ENCODE data around the gene MGAM2. TPM values are rescaled to one million over a fixed set of nuclear protein-coding genes. Genes with fewer than 3 reads are reported as not detected.

The MGAM2 gene
- total and polyA plus RNA-seq, 2 of the 13 experiments (the other 11 are each of a cell fraction or from before 2014, with no cell fraction given): 0.29 TPM; not detected in 1

DNA sequence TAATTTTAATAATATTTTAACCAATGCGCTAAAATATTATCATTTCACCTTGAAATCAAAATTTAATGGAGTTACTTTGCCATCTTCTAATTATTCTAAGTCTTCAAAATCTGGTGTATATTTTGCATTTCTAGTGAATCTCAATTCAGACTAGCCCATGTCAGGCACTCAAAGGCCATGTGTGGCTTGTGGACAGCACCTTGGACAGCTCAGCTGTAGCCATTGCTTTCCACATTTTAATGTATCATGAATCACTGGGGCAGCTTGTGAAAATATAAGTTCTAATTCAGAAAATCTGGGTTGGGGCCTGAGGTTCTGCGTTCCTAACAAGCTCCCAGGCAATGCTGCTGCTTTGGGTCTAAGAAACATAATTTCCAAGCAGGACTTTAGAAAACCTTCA is 57.2 kb downstream of the MGAM2 start (continued):
- TF ChIP-seq, protein P1, sequence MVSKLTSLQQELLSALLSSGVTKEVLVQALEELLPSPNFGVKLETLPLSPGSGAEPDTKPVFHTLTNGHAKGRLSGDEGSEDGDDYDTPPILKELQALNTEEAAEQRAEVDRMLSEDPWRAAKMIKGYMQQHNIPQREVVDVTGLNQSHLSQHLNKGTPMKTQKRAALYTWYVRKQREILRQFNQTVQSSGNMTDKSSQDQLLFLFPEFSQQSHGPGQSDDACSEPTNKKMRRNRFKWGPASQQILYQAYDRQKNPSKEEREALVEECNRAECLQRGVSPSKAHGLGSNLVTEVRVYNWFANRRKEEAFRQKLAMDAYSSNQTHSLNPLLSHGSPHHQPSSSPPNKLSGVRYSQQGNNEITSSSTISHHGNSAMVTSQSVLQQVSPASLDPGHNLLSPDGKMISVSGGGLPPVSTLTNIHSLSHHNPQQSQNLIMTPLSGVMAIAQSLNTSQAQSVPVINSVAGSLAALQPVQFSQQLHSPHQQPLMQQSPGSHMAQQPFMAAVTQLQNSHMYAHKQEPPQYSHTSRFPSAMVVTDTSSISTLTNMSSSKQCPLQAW (CRISPR knock-in tag; IDR thresholded peaks at IDR 0.05): no peak
- TF ChIP-seq, protein P2, sequence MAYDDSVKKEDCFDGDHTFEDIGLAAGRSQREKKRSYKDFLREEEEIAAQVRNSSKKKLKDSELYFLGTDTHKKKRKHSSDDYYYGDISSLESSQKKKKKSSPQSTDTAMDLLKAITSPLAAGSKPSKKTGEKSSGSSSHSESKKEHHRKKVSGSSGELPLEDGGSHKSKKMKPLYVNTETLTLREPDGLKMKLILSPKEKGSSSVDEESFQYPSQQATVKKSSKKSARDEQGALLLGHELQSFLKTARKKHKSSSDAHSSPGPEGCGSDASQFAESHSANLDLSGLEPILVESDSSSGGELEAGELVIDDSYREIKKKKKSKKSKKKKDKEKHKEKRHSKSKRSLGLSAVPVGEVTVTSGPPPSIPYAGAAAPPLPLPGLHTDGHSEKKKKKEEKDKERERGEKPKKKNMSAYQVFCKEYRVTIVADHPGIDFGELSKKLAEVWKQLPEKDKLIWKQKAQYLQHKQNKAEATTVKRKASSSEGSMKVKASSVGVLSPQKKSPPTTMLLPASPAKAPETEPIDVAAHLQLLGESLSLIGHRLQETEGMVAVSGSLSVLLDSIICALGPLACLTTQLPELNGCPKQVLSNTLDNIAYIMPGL (CRISPR knock-in tag; IDR thresholded peaks at IDR 0.05; ENCODE audit: borderline replicate concordance in 1 of 2, low read depth in 1 of 2): no peak
- no peak for TF ChIP-seq KDM4B (CRISPR knock-in tag; IDR thresholded peaks at IDR 0.05)

GRCh38 chr7:142172932-142173331 is 61.4 kb downstream of the MGAM2 start:
- H3K4me2 ChIP-seq (ENCODE audit: low read depth, low read length): no peak overlapping the region
- no peak overlapping the region for H3K27ac ChIP-seq (ENCODE audit: extremely low read length, insufficient read depth, low read length)
- FAIRE-seq (no peak), ATAC-seq (no peak), DNase-seq (ENCODE audit: low spot score) (no peak)
- ChIA-PET POLR2A (no interaction called here), CTCF (ENCODE audit: low intra/inter-chr PET ratio, low total read pairs) (no interaction called here)
- no peaks in the 10 kb centered on the region for H3K9me3 ChIP-seq (ENCODE audit: low read length)
- H3K27me3 ChIP-seq (ENCODE audit: control insufficient read depth in 1 of 2, insufficient read depth in 2 of 2, low read length in 2 of 2): no peaks in the 10 kb centered on the region
- in situ Hi-C loops (cut with HindIII; ENCODE audit: extremely low pct_ligation_motif_present, low pct_unique_long_range_greater_than_20kb) (no loop called here), intact Hi-C loops (cut with micrococcal nuclease; ENCODE audit: unreplicated experiment) (no loop called here)
- H3K4me1 ChIP-seq (ENCODE audit: insufficient read depth, low read length): no peaks in the 10 kb centered on the region
- H4K20me1 ChIP-seq (ENCODE audit: insufficient read depth, low read length): no peaks in the 10 kb centered on the region
- H3K36me3 ChIP-seq (replicated peaks in 1 of 2; ENCODE audit: control insufficient read depth in 1 of 2, insufficient read depth in 2 of 2, low read length in 2 of 2): no peaks in the 10 kb centered on the region
- no peak overlapping the region for H3K9ac ChIP-seq (ENCODE audit: insufficient read depth, low read depth, low read length)
- H3K4me3 ChIP-seq (replicated peaks in 1 of 3; ENCODE audit: insufficient read depth in 1 of 3, low read depth in 2 of 3, low read length in 3 of 3): no peak overlapping the region
- no peak for TF ChIP-seq ZNF326 (CRISPR knock-in tag; IDR thresholded peaks at IDR 0.05; ENCODE audit: borderline replicate concordance)
- TF ChIP-seq ZNF337 (CRISPR knock-in tag; IDR thresholded peaks at IDR 0.05; ENCODE audit: borderline replicate concordance, low read depth): no peak
- TF ChIP-seq ZSCAN30 (CRISPR knock-in tag; IDR thresholded peaks at IDR 0.05): no peak
- TF ChIP-seq CEBPB (IDR thresholded peaks at IDR 0.05; ENCODE audit: borderline replicate concordance, low read depth, low read length): peak; percentile 12; the same call in 1 of the 2 replicates
- TF ChIP-seq SKI (IDR thresholded peaks at IDR 0.05; ENCODE audit: partially characterized antibody): no peak
- TF ChIP-seq CHD4 (IDR thresholded peaks at IDR 0.05; ENCODE audit: borderline replicate concordance, low read length): no peak
- no peak for TF ChIP-seq SPEN (CRISPR knock-in tag; IDR thresholded peaks at IDR 0.05; ENCODE audit: low read depth)
- no TSS peak for BruUV-seq (replicated peaks)
- no peak overlapping the region for H2AFZ ChIP-seq (ENCODE audit: low read length)
- WGBS (ENCODE audit: low lambda C conversion rate): 43% methylated on average over 4 of the region's 4 CpGs
- no peaks in the 10 kb centered on the region for H3K79me2 ChIP-seq (ENCODE audit: insufficient read depth, low read length)
